Stimulated activated CD8-positive, alpha-beta memory T cell treated with anti-CD3 and anti-CD28 coated beads, Interleukin-12 subunit alpha, Interleukin-12 subunit beta, amount 100 ng/mL, for 1 hour (primary cell): Measurements from ENCODE around the gene DGKQ.
A peak's percentile ranks its signal among the peaks of the same experiment; 100 is the strongest.
"Not testable (repeated sequence)": the region's sequence is repeated elsewhere in the genome, so short reads cannot be mapped to it uniquely, and the experiment has no call there.

Experiments
- DNase-seq: peaks from one replicate; pipeline ENCODE4 v3.0.0-alpha.2; 2020; ENCODE audit warnings: low read depth

DGKQ gene

DNA sequence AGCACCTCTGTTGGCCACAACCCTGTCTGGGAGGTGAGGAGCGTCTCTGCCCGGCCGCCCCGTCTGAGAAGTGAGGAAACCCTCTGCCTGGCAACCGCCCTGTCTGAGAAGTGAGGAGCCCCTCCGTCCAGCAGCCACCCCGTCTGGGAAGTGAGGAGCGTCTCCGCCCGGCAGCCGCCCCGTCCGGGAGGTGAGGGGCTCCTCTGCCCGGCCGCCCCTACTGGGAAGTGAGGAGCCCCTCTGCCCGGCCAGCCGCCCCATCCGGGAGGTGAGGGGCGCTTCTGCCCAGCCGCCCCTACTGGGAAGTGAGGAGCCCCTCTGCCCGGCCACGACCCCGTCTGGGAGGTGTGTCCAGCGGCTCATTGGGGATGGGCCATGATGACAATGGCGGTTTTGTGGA, 2.6 kb upstream of the DGKQ start:
- DNase-seq, result not testable (repeated sequence)

DNA sequence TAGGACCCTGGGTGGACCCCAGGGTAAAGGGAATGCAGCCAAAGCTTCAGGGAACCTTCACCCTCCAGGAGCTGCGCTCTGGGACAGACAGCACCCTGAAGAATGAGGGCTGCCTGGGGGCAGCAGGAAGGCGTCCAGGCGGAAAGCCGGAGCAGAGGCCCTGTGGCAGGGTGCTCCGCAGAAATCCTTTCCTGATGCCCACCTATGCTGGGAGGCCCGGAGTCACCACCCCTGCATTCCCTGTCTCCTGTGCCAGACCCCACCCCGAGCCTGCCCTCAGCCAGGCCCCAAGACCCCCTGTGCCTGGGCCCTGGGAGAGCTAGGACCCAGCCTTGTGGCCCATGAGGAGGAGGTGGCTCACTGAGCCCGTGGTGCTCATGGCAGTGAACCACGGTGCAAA, 1.3 kb upstream of the DGKQ start:
- DNase-seq, result no peak

DNA sequence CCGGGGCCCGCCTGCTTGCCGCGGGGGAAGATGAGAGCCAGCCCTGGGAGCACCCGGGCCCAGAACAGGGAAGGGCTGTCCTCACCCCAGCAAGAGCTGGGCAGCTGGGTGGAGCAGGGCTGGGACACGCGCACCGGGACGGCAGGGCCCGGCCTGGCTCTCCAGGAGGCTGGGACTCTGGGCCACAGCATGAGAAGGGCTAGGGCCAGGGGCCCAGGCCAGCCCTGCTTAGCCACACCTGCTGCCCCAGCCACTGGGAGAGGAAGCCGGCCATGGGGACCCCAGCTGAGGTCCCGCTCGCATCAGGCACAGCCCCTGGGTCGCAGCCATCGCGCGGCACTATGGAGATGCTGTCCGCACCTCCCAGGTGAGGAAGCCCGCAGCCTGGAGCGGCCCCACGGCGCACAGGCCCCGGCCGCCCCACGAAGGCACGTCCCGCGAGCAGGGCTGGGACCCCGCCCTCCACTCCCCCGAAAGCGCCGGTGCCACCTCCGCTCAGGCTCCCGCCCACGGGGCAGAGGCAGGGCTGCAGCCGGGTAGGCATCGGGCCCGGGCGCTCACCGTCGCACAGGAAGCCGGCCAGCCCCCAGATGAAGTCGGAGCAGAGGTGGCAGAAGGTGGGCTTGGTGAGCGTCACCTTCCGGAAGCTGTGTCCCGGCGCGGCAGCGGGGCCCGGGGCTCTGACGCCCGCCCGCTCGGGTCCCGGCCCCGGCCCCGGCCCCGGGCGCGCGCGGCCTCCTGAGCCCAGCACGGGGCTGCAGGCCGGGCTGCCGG, 531 bp downstream of the DGKQ start:
- peak; percentile 29 for DNase-seq

DNA sequence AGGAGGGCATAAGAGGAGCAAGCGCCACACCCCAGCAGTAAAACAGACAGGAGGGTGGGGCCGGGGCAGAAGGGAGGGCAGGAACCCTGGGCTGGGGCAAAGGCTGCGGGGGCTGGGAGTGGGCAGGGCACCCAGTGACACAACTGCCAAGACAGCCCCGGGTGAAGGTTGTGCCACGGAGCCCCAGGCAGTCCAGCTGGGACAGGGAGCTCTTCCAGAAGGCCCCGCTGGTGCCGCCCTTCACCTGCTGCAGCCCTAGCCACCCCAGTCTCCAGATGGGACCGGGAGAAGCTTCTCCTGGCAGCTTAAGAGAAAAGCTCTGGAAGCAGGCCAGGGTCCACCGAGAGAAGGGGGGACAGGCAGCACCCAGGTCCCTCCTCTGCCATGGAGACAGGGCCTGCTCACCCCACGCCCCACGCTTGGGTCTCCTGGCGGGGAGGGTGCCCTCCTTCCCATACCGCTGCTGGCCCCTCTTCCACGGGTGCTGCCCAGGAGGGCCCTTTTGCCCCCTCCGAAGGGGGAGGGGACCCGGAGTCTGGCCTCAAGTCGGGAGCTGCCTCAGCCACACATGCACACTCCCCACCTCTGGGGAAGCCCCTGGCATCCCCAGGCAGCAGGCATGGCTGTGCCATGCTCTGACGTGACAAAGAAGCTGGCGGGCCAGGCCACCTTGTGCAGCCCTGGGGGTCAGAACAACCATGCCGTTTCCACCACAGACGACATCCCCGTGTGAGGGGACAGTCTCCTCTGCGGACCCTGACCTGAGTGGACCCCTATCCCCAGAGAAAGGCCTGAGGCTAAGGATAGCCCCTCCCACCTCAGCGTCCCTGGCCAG, 1.5 kb downstream of the DGKQ start:
- DNase-seq, result no peak

DNA sequence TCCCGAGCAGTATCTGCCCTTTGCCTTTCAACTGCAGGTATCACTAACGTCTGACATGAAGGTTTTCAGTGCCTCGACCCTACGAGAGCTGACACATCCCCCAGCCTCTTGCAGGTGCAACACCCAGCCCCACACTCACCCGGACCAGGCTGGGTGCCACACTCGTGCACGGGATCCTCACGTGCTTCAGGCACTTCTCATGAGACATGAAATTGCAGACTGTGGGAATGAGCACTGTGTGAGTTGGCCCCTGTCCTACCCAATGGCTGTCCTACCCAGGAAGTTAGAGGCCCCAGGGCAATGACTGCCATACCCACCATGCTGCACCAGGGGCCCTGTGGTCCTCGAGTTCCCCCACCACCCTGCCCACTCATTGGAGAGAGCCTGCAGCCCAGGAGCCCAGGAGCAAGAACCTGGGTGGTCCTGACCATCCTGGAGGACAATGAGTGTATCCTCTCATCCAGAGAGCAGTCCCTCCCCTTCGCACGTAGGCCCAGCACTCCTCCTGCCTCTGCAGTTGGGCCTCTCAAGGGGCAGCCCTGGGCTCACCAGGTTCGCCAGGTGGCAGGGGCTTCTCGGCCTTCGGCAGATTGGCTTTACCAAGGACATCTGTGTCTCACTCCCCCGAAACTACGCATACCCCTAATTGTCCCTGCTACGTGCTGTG, 2.4 kb downstream of the DGKQ start:
- no peak for DNase-seq

DNA sequence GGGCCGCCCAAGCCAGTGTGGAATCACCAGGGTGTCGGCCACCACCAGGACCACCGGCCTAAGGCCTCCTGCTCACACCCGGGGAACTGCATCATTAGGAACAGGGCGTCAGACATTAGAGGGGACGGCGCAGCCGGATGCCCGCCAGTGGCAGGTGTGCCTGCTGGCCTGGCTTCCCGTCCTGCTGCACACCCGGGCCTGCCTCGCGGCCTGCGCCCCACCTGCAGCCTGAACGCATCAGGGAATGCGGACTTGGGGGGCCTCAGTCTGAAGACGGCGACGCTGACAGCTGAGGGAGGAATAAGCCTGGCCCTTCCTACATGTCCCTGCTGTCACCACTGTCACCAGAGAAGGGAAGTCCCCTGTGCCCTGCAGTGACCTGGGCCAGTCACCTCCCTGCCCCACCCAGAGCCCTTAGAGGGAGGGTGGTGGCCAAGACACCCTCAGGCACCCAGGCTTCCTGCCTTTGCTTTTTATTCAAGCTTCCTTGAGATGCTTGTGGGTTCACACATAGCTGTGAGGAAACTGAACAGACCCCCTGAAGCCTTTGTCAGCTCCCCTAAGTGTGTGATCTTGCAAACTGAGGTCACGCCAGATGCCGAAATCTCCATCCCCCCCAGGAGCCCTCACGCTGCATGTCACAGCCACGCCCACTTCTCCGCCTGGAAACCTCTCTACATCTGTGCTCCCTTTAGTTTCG, 3.2 kb downstream of the DGKQ start:
- DNase-seq, result no peak

DNA sequence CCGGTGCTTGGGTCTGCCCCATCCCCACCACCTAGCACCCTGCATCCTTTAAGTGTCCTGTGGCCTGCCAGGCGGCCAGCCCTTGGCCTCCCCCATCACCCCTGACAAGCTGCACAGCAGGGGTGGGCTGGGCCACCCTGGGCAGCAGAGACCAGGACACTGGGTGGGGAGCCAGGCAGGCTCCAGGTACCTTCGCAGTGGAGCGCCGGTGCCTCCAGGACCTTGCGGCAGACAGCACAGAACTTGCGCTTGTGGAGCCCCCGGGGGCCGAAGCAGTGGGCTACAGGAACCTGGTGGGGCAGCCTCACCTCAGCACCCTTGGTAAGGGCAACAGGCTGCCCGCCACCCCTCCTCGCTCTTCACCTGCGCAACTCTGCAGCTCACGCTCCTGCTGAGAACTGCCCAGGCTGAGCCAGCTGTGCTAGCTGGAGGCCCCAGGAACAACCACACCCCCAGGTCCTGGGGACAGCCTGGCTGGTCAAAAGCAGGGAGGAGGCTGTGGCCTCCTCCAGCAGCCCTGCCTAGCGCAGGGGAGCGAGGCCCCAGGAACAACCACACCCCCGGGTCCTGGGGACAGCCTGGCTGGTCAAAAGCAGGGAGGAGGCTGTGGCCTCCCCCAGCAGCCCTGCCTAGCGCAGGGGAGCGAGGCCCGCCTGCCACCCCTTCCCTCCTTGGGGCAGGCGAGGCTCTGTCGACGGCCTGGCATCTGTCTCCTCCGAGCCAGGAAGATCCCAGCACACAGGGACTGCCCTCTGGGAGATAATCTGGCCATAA, 4.6 kb downstream of the DGKQ start:
- no peak for DNase-seq

DNA sequence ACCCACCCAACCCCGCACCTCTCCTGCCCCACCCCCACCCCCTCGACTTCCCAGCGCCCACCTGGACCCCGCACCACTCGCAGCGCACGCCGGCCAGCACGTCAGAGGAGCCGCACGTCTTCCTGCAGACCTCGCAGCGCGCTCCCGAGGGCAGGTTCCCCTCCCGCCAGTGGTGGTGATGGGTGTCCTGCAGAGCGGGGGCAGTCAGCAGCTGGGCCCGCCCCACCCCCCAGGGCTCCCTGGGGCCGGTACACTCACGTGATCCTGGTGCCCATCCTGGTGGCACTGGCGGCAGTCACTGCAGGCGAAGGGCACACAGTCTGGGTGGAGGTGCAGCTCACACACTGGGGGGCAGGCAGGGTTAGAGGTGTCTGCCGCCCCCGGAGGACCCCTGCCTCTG, 5.1 kb downstream of the DGKQ start:
- DNase-seq, result no peak

DNA sequence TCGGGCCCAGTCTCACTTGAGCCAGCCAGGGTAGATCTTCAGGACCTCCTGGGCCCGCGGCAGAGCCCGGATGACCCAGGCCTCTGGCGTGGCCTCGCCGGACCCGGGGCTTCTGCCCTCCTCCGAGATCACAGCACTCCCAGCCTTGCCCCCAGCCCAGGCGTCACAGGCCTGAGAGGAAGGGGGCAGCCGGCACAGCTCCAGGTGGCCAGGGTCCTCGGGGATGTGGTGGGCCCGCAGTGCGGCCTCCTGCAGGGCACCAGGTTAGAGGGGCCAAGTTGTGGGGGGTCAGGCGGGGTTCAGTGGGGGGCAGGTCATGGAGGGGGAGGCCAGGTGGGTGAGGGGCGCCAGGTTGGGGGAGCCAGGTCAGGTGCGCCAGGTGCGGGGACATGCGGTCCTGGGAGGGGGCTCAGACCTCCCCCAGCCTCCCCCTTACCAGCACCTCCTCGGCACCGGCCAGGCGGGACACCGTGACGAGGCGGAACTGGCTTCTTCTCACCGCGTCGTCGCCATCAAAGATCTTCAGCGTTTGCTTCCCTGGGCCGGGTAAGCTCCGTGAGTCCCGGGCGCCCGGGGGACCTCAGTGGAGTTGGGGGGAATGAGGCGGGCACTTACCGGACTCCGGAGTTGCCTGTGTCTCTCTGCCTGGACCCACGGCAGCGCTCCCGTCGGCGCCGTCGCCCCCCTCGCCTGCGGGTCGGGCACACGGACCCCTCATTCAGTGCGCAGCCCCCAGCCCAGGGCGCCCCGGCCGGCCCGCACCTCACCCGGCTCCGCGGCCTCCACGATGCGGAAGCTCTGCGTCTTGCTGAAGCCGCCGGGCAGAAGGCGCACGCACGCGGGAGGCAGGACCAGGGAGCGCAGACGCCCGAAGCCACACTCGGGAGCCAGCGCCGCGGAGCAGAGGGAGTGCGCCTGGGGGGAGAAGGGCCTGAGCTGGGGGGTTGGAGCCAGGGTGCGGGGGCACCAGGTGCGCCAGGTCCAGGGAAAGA, 6.0 kb downstream of the DGKQ start:
- no peak for DNase-seq

DNA sequence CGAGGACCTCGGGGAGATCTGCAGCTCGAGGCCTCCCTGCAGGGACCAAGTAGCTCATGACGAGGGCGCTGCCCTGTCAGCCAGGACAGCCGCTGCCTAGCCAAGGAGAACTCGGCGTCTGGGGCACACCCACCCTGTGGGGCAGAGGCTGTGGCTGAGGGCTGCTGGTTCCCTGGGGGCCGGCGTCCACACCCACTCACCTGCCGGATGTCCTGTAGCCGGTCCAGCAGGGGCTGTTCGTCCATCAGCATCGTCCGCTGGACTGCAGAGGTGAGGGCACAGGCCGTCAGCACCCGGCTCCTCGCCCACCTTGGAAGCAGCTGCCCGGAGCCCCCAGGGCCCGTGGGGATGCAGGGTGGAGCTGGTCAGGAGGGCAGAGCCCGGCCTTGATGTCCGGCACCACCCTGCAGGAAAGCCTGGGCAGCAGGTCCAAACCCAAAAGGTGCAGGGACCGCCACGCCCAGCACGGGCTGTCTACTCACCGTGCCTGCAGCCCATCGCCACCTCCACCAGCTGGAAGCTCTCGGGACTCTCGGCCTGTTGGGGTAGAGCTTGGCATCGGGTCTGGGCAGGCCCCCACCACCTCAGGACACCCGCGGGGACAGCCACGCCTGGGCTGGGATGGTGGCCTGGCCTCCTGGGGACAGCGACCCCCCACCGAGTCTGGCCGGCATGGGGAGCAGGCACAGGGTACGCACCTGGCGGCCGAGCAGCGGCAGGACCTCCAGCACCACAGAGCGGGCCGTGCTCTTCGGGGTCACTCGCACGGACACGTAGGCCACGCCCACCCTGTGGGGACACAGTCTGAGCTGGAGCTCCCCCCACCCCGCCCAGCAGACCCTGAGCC, 6.9 kb downstream of the DGKQ start:
- no peak for DNase-seq

DNA sequence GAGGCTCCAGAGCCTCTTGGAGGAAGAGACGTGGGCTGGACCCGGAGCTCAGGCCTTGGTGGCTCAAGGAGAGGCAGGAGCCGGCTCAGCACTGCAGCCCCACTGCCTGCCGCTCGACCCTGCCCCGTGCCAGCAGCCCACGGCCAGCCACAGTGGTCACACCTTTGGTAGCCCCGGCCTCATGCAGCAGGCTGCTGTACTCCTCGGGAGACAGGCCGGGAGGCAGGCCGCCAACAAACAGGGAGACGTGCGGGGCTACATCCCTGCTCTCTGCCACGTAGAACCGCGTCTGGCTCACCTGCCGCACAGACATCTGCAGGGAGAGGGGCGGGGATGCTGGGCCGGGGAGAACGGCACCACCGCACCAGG, 7.6 kb downstream of the DGKQ start:
- no peak for DNase-seq

DNA sequence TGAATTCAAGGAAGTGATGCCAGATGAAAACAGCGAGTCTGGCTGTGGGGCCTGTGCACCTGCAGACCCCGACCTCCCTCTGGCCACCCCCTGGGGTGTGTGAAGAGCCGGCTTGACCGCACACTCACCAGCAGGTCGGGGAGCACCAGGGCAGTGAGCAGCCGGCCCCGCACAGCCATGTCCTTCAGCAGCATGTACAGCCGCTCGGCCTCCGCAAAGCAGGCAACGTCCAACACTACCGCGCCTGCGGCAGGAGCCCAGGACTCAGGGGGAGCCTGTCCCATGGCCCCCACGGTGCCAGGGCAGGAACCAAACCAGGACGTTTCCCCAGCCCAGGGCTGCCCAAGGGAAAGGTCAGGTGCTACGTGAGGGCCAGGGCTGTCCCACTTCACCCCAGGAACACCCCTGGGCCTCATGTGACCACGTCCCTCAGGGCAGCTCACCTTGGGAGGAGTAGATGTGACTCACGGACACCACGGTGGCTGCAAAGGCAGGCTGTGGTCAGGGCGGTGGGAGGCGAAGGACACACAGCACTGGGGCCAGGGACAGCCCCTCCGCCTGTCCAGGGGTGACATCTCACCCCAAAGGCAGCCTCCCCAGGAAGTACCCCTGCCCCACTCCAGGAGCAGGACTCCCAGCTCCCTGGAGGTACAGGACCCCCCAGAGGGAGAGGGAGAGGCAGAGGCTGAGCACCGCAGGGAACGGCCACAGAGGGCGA, 8.2 kb downstream of the DGKQ start:
- no peak for DNase-seq

DNA sequence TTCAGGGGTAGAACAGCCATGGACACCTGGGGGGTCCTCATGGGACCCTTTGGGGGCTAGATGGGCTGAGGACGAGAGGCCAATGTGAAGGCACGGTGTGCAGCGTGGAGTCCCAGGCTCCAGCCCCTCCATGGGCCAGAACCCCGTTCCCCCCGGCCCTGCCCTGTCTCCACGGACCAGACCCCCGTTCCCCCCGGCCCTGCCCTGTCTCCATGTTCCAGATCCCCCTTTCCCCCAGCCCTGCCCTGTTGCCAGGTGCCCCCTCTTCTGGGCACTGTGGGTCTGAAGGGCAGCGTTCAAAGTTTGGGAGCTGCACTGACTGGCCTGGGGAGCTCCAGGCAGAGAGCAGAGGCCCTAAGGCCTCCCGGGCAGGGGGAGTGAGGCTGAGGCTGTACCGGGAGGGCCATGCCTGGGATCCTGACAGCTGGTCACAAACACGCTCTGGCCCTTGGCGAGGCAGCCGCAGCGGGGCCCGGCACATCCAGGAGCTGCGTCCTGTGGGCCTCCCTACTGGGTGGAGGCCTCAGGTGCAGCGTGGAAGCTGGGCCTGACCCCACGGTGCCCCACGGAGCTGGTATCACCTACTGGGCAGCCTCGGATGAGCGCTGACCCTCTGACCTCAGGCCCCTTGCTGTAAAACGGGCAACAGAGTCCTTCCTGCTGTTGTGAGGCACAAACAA, 8.9 kb downstream of the DGKQ start:
- DNase-seq, result no peak

DNA sequence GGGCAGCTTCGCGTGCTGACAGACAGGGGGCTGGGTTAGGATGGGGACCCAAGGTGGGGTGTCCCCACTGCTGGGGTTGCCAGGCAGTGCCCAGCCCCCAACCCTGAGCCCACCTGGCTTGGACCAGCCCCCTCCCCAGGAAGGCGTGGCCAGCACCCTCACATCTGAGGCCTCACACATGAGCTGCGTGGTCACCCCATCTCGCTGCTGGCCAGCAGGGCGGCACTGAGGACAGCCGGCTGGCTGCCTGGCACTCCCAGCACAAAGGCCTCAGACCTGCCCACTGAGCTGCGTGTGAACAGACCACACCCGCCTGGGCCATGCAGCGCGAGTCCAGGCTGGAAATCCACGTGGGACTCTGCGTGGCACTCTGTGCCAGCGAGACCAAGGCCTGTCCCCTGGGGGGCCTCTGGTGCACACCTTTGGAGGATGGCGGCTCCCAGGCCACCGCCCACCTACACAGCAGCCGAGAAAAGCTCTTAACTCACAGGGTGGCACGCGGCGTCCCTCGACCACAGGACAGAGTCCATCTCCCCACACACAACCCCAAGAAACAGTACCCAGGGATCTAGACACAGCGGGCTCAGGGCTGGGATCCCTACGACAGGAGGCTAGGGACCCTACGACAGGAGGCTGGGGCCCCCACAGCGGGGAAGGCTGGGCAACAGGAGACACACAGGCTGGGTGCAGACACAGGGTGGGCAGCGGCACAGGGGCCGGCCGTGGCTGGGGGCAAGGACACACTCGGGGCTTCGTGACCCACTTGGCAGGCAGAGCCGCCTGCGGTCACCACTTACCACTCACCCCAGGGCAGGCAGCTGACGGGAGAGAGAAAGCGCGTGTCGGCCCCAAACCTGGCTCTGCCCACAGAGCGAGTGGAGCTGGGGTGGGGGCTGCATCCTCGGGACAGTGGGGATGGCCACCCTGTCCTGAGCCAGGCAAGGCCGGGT, 9.8 kb downstream of the DGKQ start:
- no peak for DNase-seq

DNA sequence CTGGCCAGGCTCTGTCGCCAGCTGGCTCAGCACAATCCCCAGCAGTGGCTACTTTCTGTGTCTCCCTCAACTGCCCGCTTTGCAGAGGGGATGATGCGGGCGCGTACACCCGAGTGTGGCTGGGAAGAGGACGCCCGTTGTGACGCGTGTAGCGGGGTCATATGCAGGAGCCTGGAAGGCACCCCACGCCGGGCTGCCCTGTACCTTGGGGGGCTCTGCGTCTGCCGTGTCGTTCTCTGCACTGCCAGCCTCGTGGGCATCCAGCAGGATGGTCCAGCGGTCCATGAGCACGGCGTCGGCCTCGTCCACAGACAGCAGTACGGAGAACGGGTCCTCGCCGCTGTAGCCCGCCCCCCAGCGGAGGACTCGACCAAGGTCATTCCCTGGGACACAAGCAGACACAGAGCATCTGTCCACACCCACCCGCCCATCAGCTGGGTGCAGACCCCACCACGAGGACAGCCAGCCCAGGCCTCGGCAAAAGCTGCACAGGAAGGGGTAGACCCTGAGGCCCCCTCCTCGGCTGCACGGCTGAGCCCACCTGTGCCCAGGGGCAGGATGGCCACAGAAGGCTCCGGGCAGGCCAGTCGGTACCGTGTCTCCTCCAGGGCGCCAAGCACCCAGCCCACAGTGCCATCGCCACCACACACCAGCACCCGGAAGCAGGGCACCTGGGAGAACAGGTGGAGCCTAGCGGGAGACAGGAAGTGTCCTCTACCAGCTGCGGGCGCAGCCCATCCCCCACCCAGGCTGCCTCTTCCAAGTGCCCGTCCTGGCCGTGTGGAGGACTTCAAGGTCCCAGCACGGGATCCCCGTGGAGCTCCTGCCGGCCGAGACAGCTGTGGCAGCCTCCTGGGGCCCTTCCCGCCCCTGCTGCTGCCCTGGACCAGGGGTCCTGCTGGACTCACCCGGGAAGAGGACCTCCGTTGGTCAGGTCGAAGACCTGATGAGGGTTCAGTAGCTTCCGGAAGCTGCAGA, 10.8 kb downstream of the DGKQ start:
- DNase-seq, result no peak
